HepG2 (cell line): ENCODE results near the gene RASAL1. TPM values are rescaled to one million over a fixed set of nuclear protein-coding genes. Genes with fewer than 3 reads are reported as not detected.

Experiments
- ATAC-seq: fragments of 200-7000 bp; cut with Tn5 transposase; 3 replicates; pipeline ENCODE4 v1.9.1; 2020; ENCODE audit warnings: mild to moderate bottlenecking, moderate library complexity
- BruUV-seq: library from RNA; stranded (reverse); fragments of 400-500 nt; replicated peaks from 2 replicates; lab custom pipeline; 2021; lab: Mats Ljungman, UMichigan
- CTCF ChIA-PET: fragments of 300-600 bp; formaldehyde crosslinking; extraction: SDS; loops from one replicate; lab custom pipeline; 2021; ENCODE audit warnings: low total read pairs, inconsistent platforms, low intra/inter-chr PET ratio; lab: Yijun Ruan, JAX
- POLR2A ChIA-PET: fragments of 350-600 bp; sonication (Branson Sonifier 250); formaldehyde crosslinking; loops from one replicate; lab custom pipeline; 2020; ENCODE audit warnings: antibody characterized with exemption, inconsistent platforms; lab: Yijun Ruan, JAX
- DNase-seq: peaks from one replicate; pipeline ENCODE4 v3.0.0-alpha.2; 2015; ENCODE audit warnings: low spot score
- FAIRE-seq: peaks from 3 replicates; lab custom pipeline; 2011; peaks lifted over from hg19 to GRCh38; lab: Jason Lieb, UNC
- H2AFZ ChIP-seq: one replicate; pipeline ENCODE4 v1.6.1; 2011; ENCODE audit warnings: low read length, inconsistent platforms
- H3K27ac ChIP-seq: fragments of 300-600 bp; 3 replicates; pipeline ENCODE4 v1.8.0; 2011; ENCODE audit warnings: mixed run types, mild to moderate bottlenecking, mixed read lengths, low read length, inconsistent platforms; ENCODE audit not compliant: insufficient read depth; ENCODE audit errors: extremely low read length
- H3K27me3 ChIP-seq, 2 experiments: fragments of 200-600 bp in 1 of 2; 2 replicates in 1 of 2; 3 replicates in 1 of 2; pipeline versions ENCODE4 v1.6.0 to v1.8.0; 2011; ENCODE audit warnings: low read length in 2 of 2, mild to moderate bottlenecking in 2 of 2, moderate library complexity in 2 of 2, inconsistent platforms in 1 of 2; ENCODE audit not compliant: insufficient read depth in 2 of 2, control insufficient read depth in 1 of 2
- H3K36me3 ChIP-seq, 2 experiments: fragments of 200-600 bp in 1 of 2; replicated peaks in 1 of 2; 2 replicates in 1 of 2; 3 replicates in 1 of 2; pipeline versions ENCODE4 v1.5.1 to v1.8.0; 2011; ENCODE audit warnings: low read length in 2 of 2, inconsistent platforms in 1 of 2; ENCODE audit not compliant: insufficient read depth in 2 of 2, control insufficient read depth in 1 of 2
- H3K4me1 ChIP-seq: 2 replicates; pipeline ENCODE4 v1.5.1; 2012; ENCODE audit warnings: low read length, inconsistent platforms; ENCODE audit not compliant: insufficient read depth
- H3K4me2 ChIP-seq: 2 replicates; pipeline ENCODE4 v1.6.0; 2011; ENCODE audit warnings: low read depth, low read length, inconsistent platforms
- H3K4me3 ChIP-seq, 3 experiments: fragments of 200-600 bp in 1 of 3; sonication (generic), shearing (Covaris generic) in 1 of 3; replicated peaks in 1 of 3; 2 replicates each; pipeline ENCODE4 v1.5.1; 2011 to 2016; ENCODE audit warnings: low read length in 3 of 3, inconsistent platforms in 2 of 3, low read depth in 2 of 3, mild to moderate bottlenecking in 2 of 3, control low read depth in 1 of 3, mixed read lengths in 1 of 3; ENCODE audit not compliant: insufficient read depth in 1 of 3
- H3K79me2 ChIP-seq: one replicate; pipeline ENCODE4 v1.6.1; 2011; ENCODE audit warnings: low read length, inconsistent platforms; ENCODE audit not compliant: insufficient read depth
- H3K9ac ChIP-seq: 2 replicates; pipeline ENCODE4 v1.6.0; 2011; ENCODE audit warnings: mild to moderate bottlenecking, low read depth, low read length, inconsistent platforms; ENCODE audit not compliant: insufficient read depth
- H3K9me3 ChIP-seq: 2 replicates; pipeline ENCODE4 v1.5.1; 2012; ENCODE audit warnings: mild to moderate bottlenecking, low read length
- H4K20me1 ChIP-seq: 2 replicates; pipeline ENCODE4 v1.6.0; 2011; ENCODE audit warnings: inconsistent platforms, mild to moderate bottlenecking, low read length, moderate library complexity; ENCODE audit not compliant: insufficient read depth
- CEBPB ChIP-seq: IDR thresholded peaks from 2 replicates; pipeline ENCODE4 v1.6.1; 2011; ENCODE audit warnings: low read depth, low read length, improper control_type of control experiment, borderline replicate concordance
- CEBPG ChIP-seq: IDR thresholded peaks from 2 replicates; pipeline ENCODE4 v1.6.1; 2016
- KLF12 ChIP-seq: sonication (generic); formaldehyde crosslinking; IDR thresholded peaks from 2 replicates; pipeline ENCODE4 v1.4.0; 2020; ENCODE audit warnings: missing genetic modification reagents, borderline replicate concordance
- RFX1 ChIP-seq: fragments of 450-650 bp; IDR thresholded peaks from 2 replicates; pipeline ENCODE4 v1.6.1; 2017
- SPEN ChIP-seq: sonication (generic); formaldehyde crosslinking; IDR thresholded peaks from 2 replicates; pipeline ENCODE4 v1.5.1; 2020; ENCODE audit warnings: low read depth, mild to moderate bottlenecking, missing genetic modification reagents
- ZFP62 ChIP-seq: sonication (generic); formaldehyde crosslinking; IDR thresholded peaks from 2 replicates; pipeline ENCODE4 v1.4.0; 2020; ENCODE audit warnings: missing genetic modification reagents
- ZNF441 ChIP-seq: sonication (generic); formaldehyde crosslinking; IDR thresholded peaks from 2 replicates; pipeline ENCODE4 v1.7.0; 2021; ENCODE audit warnings: missing genetic modification reagents, borderline replicate concordance
- ZNF614 ChIP-seq: IDR thresholded peaks from 2 replicates; pipeline ENCODE4 v1.6.1; 2018; ENCODE audit warnings: missing biosample characterization, missing genetic modification reagents, inconsistent platforms, borderline replicate concordance
- ZNF792 ChIP-seq: IDR thresholded peaks from 2 replicates; pipeline ENCODE4 v1.6.1; 2016
- WGBS: methylation state at CpG from one replicate; pipeline ENCODE4 v1.1.6; 2017; ENCODE audit warnings: low lambda C conversion rate; 5-methylcytosine and 5-hydroxymethylcytosine counted together
- in situ Hi-C: cut with HindIII; loops from 2 replicates; pipeline ENCODE4 v1.10.0; 2017; ENCODE audit warnings: low pct_unique_long_range_greater_than_20kb; ENCODE audit not compliant: extremely low pct_ligation_motif_present
- intact Hi-C: fragments of 100-400 bp; cut with micrococcal nuclease; formaldehyde crosslinking; loops from one replicate; pipeline ENCODE4 v1.10.0; 2022; ENCODE audit not compliant: unreplicated experiment
- polyA plus RNA-seq, 8 experiments: library from polyadenylated mRNA; depleted of rRNA in 3 of 8; stranded (reverse) in 7 of 8; unstranded in 1 of 8; fragments of >200 nt; fragmentation: Illumina TruSeq in 4 of 8; extraction: Trizol in 4 of 8; gene quantifications; 2 replicates each; pipeline versions ENCODE4 v1.2.1 to v1.2.3, GENCODE V29; 2011 to 2016; ENCODE audit warnings: low read depth in 4 of 8, missing spikeins in 1 of 8, mixed read lengths in 1 of 8; ENCODE audit not compliant: insufficient read depth in 1 of 8
- total RNA-seq, 5 experiments: library from RNA; depleted of rRNA; stranded (reverse); fragments of >200 nt; fragmentation: Illumina TruSeq; extraction: Trizol; gene quantifications; 2 replicates each; pipeline ENCODE4 v1.2.3, GENCODE V29; 2016; ENCODE audit warnings: low read depth in 1 of 5

RASAL1 gene
- total and polyA plus RNA-seq, 2 of the 13 experiments (the other 11 are each of a cell fraction or from before 2014, with no cell fraction given), result not detected

DNA sequence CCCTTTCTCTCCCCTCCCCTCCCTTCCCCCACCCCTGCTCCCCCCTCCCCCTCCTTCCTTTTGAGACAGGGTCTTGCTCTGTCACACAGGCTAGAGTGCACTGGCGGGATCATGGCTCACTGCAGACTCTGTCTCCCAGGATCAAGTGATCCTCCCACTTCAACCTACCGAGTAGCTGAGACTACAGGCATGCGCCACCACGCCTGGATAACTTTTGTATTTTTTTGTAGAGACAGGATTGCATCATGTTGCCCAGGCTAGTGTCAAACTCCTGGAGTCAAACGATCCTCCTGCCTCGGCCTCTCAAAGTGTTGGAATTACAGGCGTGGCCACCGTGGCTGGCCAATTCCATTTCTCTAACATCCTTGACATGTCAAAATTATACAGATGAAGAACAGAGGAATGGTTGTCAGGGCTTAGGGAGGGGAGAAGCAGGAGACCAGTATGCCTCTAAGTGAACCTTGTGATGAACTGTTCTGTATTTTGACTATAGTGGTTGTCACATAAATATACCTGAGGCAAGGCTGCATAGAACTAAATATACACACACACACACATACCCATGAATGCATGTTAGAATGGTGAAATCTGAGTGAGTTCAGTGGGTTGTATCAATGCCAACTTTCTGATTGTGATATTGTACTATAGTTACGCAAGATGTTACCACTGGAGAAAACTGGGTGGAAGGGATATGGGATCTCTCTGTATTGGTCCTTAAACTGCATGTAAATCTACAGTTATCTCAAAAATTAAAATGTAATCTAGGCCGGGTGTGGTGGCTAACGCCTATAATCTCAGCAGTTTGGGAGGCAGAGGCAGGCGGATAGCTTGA, 10.4 kb upstream of the RASAL1 start:
- DNase-seq, result no peak
- no TSS peak for BruUV-seq
- Histone ChIP-seq H3K9ac (no peak overlapping the region), H3K4me3 (no peak overlapping the region), H4K20me1 (no peaks in the 10 kb centered on the region), H3K9me3 (no peaks in the 10 kb centered on the region), H3K36me3 (no peaks in the 10 kb centered on the region), H3K79me2 (no peaks in the 10 kb centered on the region), H3K4me1 (peaks cover 17% of the 10 kb centered on the region), H2AFZ (no peak overlapping the region), H3K27me3 (peaks cover 1 to 26% of the 10 kb centered on the region in 2 experiments; a peak in 3 of 5 replicates), H3K27ac (no peak overlapping the region), H3K4me2 (no peak overlapping the region)
- ATAC-seq, result no peak
- intact Hi-C loops, result no loop called here
- ChIA-PET CTCF (no interaction called here), POLR2A (no interaction called here)
- TF ChIP-seq KLF12 (CRISPR knock-in tag), result no peak
- peak; percentile 28; the same call in 1 of the 2 replicates for TF ChIP-seq CEBPB
- TF ChIP-seq CEBPG (CRISPR knock-in tag), result peak; percentile 9; the same call in 1 of the 2 replicates
- WGBS, result 32% methylated on average over 11 of the region's 12 CpGs
- in situ Hi-C loops, result no loop called here
- FAIRE-seq, result no peak

DNA sequence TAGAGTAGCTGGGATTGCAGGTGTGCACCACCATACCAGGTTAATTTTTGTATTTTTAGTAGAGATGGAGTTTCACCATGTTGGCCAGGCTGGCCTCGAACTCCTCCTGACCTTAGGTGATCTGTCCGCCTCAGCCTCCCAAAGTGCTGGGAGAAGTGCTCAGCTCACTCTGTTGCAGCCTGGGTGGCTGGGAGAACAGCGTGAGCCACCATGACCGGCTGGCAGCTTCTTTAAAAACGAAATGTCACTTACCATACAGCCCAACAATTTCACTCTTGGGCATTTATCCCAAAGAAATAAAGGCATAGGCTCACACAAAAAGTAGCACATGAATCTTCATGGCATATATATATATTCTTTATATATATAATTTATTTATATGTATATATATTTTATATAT, 9.2 kb upstream of the RASAL1 start:
- ATAC-seq (no peak), FAIRE-seq (no peak), DNase-seq (no peak)
- Histone ChIP-seq H3K36me3 (no peaks in the 10 kb centered on the region), H2AFZ (no peak overlapping the region), H3K9ac (no peak overlapping the region), H3K4me2 (no peak overlapping the region), H3K27ac (no peak overlapping the region), H3K79me2 (no peaks in the 10 kb centered on the region), H3K4me1 (peaks cover 14% of the 10 kb centered on the region), H3K4me3 (no peak overlapping the region), H3K9me3 (no peaks in the 10 kb centered on the region), H4K20me1 (no peaks in the 10 kb centered on the region), H3K27me3 (peaks cover 1 to 16% of the 10 kb centered on the region in 2 experiments; a peak in 3 of 5 replicates)
- in situ Hi-C loops (no loop called here), intact Hi-C loops (no loop called here)
- ChIA-PET POLR2A (no interaction called here), CTCF (no interaction called here)
- WGBS, result 44% methylated on average over 5 of the region's 5 CpGs
- BruUV-seq, result no TSS peak
- TF ChIP-seq ZNF614 (CRISPR knock-in tag) (no peak), ZNF441 (no peak), SPEN (no peak), RFX1 (no peak), ZFP62 (no peak), ZNF792 (CRISPR knock-in tag) (no peak)
